HEK293 (cell line): ENCODE measurements around the gene WDR20.
"Not testable (repeated sequence)": the region's sequence is repeated elsewhere in the genome, so short reads cannot be mapped to it uniquely, and the experiment has no call there.

Experiments used
- CTCF ChIA-PET: fragments of 350-600 bp; formaldehyde crosslinking; extraction: SDS; loops from one replicate; lab custom pipeline; 2021; ENCODE audit warnings: antibody characterized with exemption; lab: Yijun Ruan, JAX
- POLR2A ChIA-PET: fragments of 300-600 bp; formaldehyde crosslinking; extraction: SDS; loops from one replicate; lab custom pipeline; 2020; ENCODE audit warnings: antibody characterized with exemption, inconsistent platforms; lab: Yijun Ruan, JAX
- H3K27ac ChIP-seq: fragments of 200-500 bp; sonication (Bioruptor generic); 2 replicates; pipeline ENCODE4 v1.5.1; 2014; ENCODE audit warnings: low read depth, low read length, control low read depth, inconsistent platforms; ENCODE audit errors: extremely low read depth
- H3K36me3 ChIP-seq, 2 experiments: fragments of 200-500 bp in 1 of 2; sonication (Bioruptor generic) in 1 of 2; 1 replicate in 1 of 2; 2 replicates in 1 of 2; pipeline ENCODE4 v1.5.1; 2014 to 2017; ENCODE audit warnings: inconsistent platforms in 2 of 2, low read length in 2 of 2; ENCODE audit not compliant: control insufficient read depth in 2 of 2, insufficient read depth in 1 of 2
- H3K4me1 ChIP-seq: fragments of 200-500 bp; sonication (Bioruptor generic); 2 replicates; pipeline ENCODE4 v1.5.1; 2014; ENCODE audit warnings: mild to moderate bottlenecking, low read length, inconsistent platforms; ENCODE audit not compliant: control insufficient read depth, insufficient read depth
- H3K4me3 ChIP-seq: 2 replicates; pipeline ENCODE4 v1.5.1; 2011; ENCODE audit warnings: low read depth, mild to moderate bottlenecking, control low read depth, low read length, moderate library complexity
- H3K9me3 ChIP-seq: fragments of 200-500 bp; sonication (Bioruptor generic); 2 replicates; pipeline ENCODE4 v1.5.1; 2014; ENCODE audit warnings: low read depth, low read length, inconsistent platforms; ENCODE audit not compliant: control insufficient read depth, insufficient read depth
- BCL11A ChIP-seq: fragments of 450-650 bp; formaldehyde crosslinking; IDR thresholded peaks from 2 replicates; pipeline ENCODE4 v1.5.1; 2016; ENCODE audit warnings: low read depth, missing biosample characterization, missing genetic modification characterization
- HIC1 ChIP-seq: fragments of 450-650 bp; formaldehyde crosslinking; IDR thresholded peaks from 2 replicates; pipeline ENCODE4 v1.5.1; 2016; ENCODE audit warnings: missing biosample characterization, missing genetic modification characterization
- OSR2 ChIP-seq: fragments of 450-650 bp; formaldehyde crosslinking; IDR thresholded peaks from 2 replicates; pipeline ENCODE4 v1.5.1; 2016; ENCODE audit warnings: missing biosample characterization, missing genetic modification characterization
- SCRT1 ChIP-seq: fragments of 450-650 bp; formaldehyde crosslinking; IDR thresholded peaks from 2 replicates; pipeline ENCODE4 v1.5.1; 2016; ENCODE audit warnings: missing biosample characterization, missing genetic modification characterization, borderline replicate concordance
- SP2 ChIP-seq: fragments of 450-650 bp; formaldehyde crosslinking; IDR thresholded peaks from 2 replicates; pipeline ENCODE4 v1.5.1; 2016; ENCODE audit warnings: missing biosample characterization, missing genetic modification characterization
- YY2 ChIP-seq: fragments of 450-650 bp; formaldehyde crosslinking; IDR thresholded peaks from 2 replicates; pipeline ENCODE4 v1.5.1; 2016; ENCODE audit warnings: missing biosample characterization, missing genetic modification characterization
- ZBTB1 ChIP-seq: fragments of 450-650 bp; formaldehyde crosslinking; IDR thresholded peaks from 2 replicates; pipeline ENCODE4 v1.5.1; 2016; ENCODE audit warnings: missing biosample characterization, missing genetic modification characterization
- ZBTB7A ChIP-seq: fragments of 450-650 bp; formaldehyde crosslinking; IDR thresholded peaks from 2 replicates; pipeline ENCODE4 v1.5.1; 2016; ENCODE audit warnings: low read depth, missing biosample characterization, missing genetic modification characterization
- ZNF10 ChIP-seq: fragments of 450-650 bp; formaldehyde crosslinking; IDR thresholded peaks from 2 replicates; pipeline ENCODE4 v1.5.1; 2017; ENCODE audit warnings: missing biosample characterization, missing genetic modification characterization
- ZNF433 ChIP-seq: fragments of 450-650 bp; formaldehyde crosslinking; IDR thresholded peaks from 2 replicates; pipeline ENCODE4 v1.5.1; 2016; ENCODE audit warnings: missing biosample characterization, missing genetic modification characterization, low read depth
- ZNF514 ChIP-seq: fragments of 450-650 bp; formaldehyde crosslinking; IDR thresholded peaks from 2 replicates; pipeline ENCODE4 v1.5.1; 2016; ENCODE audit warnings: missing biosample characterization, missing genetic modification characterization
- ZNF518A ChIP-seq: fragments of 450-650 bp; formaldehyde crosslinking; conservative IDR thresholded peaks from 2 replicates; pipeline ENCODE4 v1.5.1; 2016; ENCODE audit warnings: low read depth, missing biosample characterization, missing genetic modification characterization
- ZNF529 ChIP-seq: fragments of 450-650 bp; formaldehyde crosslinking; IDR thresholded peaks from 2 replicates; pipeline ENCODE4 v1.5.1; 2017; ENCODE audit warnings: missing genetic modification characterization, missing biosample characterization; ENCODE audit not compliant: insufficient replicate concordance
- ZNF548 ChIP-seq: fragments of 450-650 bp; formaldehyde crosslinking; IDR thresholded peaks from 2 replicates; pipeline ENCODE4 v1.5.1; 2016; ENCODE audit warnings: missing biosample characterization, missing genetic modification characterization
- ZNF600 ChIP-seq: fragments of 450-650 bp; formaldehyde crosslinking; IDR thresholded peaks from 2 replicates; pipeline ENCODE4 v1.5.1; 2016; ENCODE audit warnings: missing biosample characterization, missing genetic modification characterization
- ZNF639 ChIP-seq: fragments of 450-650 bp; formaldehyde crosslinking; IDR thresholded peaks from 2 replicates; pipeline ENCODE4 v1.5.1; 2016; ENCODE audit warnings: missing biosample characterization, missing genetic modification characterization
- ZNF645 ChIP-seq: fragments of 450-650 bp; formaldehyde crosslinking; IDR thresholded peaks from 2 replicates; pipeline ENCODE4; 2016; ENCODE audit warnings: missing biosample characterization, missing genetic modification characterization
- ZNF677 ChIP-seq: fragments of 450-650 bp; IDR thresholded peaks from 2 replicates; pipeline ENCODE4 v1.5.0; 2018; ENCODE audit warnings: missing biosample characterization, mild to moderate bottlenecking, missing genetic modification characterization, moderate library complexity
- ZSCAN5A ChIP-seq: fragments of 450-650 bp; formaldehyde crosslinking; IDR thresholded peaks from 2 replicates; pipeline ENCODE4 v1.5.1; 2016; ENCODE audit warnings: missing biosample characterization, missing genetic modification characterization

The WDR20 gene

GRCh38 chr14:102150744-102151143 is 11.0 kb downstream of the WDR20 start:
- ChIA-PET POLR2A (interaction anchor here (0.6 kb wide), 1 partner anchor 63 kb away, joined by 4 read pairs; no protein-coding TSS in a partner anchor), CTCF (interaction anchor here (0.7 kb wide), 1 partner anchor 571 kb away, joined by 4 read pairs; no protein-coding TSS in a partner anchor)
- no peak overlapping the region for H3K27ac ChIP-seq
- no peaks in the 10 kb centered on the region for H3K9me3 ChIP-seq
- H3K4me3 ChIP-seq: no peak overlapping the region
- peaks cover 7 to 15% of the 10 kb centered on the region in 2 experiments; a peak in 2 of 3 replicates for H3K36me3 ChIP-seq
- peaks cover 15% of the 10 kb centered on the region for H3K4me1 ChIP-seq
- TF ChIP-seq SCRT1 (tag by site-specific recombination) (0 out of 2 replicates have a peak, but pooled peaks have one; percentile 16), BCL11A (tag by site-specific recombination) (no peak)

GRCh38 chr14:102151411-102151810 is 11.7 kb downstream of the WDR20 start:
- CTCF ChIA-PET: interaction anchor here (0.7 kb wide), 1 partner anchor 570 kb away, joined by 4 read pairs; no protein-coding TSS in a partner anchor
- peak; percentile 93 for TF ChIP-seq ZNF677
- H3K4me3 ChIP-seq, H3K27ac ChIP-seq, POLR2A ChIA-PET, H3K9me3 ChIP-seq: not testable (repeated sequence)
- Histone ChIP-seq H3K36me3 (peaks cover 7 to 15% of the 10 kb centered on the region in 2 experiments; a peak in 2 of 3 replicates), H3K4me1 (peaks cover 17% of the 10 kb centered on the region)

GRCh38 chr14:102154121-102154520 is 14.4 kb downstream of the WDR20 start:
- POLR2A ChIA-PET: interaction anchor here (1.0 kb wide), 1 partner anchor 10 kb away, joined by 3 read pairs; no protein-coding TSS in a partner anchor
- H3K4me3 ChIP-seq: no peak overlapping the region
- H3K9me3 ChIP-seq: no peaks in the 10 kb centered on the region
- CTCF ChIA-PET: no interaction called here
- no peak overlapping the region for H3K27ac ChIP-seq
- peaks cover 7 to 15% of the 10 kb centered on the region in 2 experiments; a peak in 2 of 3 replicates for H3K36me3 ChIP-seq
- H3K4me1 ChIP-seq: peaks cover 17% of the 10 kb centered on the region
- TF ChIP-seq ZNF639 (tag by site-specific recombination) (no peak), ZBTB1 (tag by site-specific recombination) (no peak), ZNF514 (tag by site-specific recombination) (no peak), ZNF433 (tag by site-specific recombination) (no peak), OSR2 (tag by site-specific recombination) (peak; percentile 71), ZNF600 (peak; percentile 57; the same call in 1 of the 2 replicates), ZNF548 (tag by site-specific recombination) (no peak), YY2 (tag by site-specific recombination) (no peak), HIC1 (tag by site-specific recombination) (no peak), SP2 (tag by site-specific recombination) (no peak), ZSCAN5A (tag by site-specific recombination) (no peak), ZNF529 (tag by site-specific recombination) (no peak), ZBTB7A (tag by site-specific recombination) (no peak), ZNF518A (tag by site-specific recombination) (no peak), ZNF645 (tag by site-specific recombination) (no peak), ZNF10 (tag by site-specific recombination) (peak; percentile 84)
